Gastroesophageal sphincter (tissue), 3 donors: ENCODE measurements around the gene KMT2C.

Source experiments
- EP300 ChIP-seq: sonication (generic); formaldehyde crosslinking; IDR thresholded peaks from one replicate; pipeline ENCODE4 v1.6.1; 2017; ENCODE audit warnings: antibody characterized with exemption, mild to moderate bottlenecking
- TF ChIP-seq, protein P1 (sequence below), 4 experiments: fragments of 200-600 bp in 2 of 4; fragments of 450-650 bp in 2 of 4; sonication (generic) in 1 of 4; IDR thresholded peaks; one replicate each; pipeline ENCODE4 v1.5.1; 2017 to 2019; ENCODE audit warnings: antibody characterized with exemption in 4 of 4, mild to moderate bottlenecking in 2 of 4, moderate library complexity in 2 of 4

DNA sequence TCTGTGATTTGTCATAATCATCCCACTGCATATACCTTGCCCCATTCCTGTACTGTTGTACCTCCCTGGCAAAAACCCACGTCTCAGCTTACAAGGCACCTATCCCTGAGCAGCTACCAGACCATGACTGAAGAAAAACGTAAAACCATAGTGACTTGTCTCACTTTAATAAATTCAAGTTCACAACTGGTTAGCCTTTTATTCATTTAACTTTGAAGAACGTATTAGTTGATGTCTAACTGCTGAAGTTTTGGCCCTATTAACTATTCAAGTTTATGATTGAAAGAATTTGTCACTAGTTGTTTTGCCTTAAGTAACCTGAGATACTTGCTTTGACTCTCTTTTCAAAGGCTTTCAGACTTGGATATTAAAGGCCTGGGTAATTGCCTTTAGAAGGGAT, 350.7 kb downstream of the KMT2C start:
- no peak for TF ChIP-seq EP300
- TF ChIP-seq, protein P1, sequence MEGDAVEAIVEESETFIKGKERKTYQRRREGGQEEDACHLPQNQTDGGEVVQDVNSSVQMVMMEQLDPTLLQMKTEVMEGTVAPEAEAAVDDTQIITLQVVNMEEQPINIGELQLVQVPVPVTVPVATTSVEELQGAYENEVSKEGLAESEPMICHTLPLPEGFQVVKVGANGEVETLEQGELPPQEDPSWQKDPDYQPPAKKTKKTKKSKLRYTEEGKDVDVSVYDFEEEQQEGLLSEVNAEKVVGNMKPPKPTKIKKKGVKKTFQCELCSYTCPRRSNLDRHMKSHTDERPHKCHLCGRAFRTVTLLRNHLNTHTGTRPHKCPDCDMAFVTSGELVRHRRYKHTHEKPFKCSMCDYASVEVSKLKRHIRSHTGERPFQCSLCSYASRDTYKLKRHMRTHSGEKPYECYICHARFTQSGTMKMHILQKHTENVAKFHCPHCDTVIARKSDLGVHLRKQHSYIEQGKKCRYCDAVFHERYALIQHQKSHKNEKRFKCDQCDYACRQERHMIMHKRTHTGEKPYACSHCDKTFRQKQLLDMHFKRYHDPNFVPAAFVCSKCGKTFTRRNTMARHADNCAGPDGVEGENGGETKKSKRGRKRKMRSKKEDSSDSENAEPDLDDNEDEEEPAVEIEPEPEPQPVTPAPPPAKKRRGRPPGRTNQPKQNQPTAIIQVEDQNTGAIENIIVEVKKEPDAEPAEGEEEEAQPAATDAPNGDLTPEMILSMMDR (IDR thresholded peaks at IDR 0.05) = no peak
